SW 1271 (cell line): ENCODE measurements around the gene CLHC1.
"Not testable (repeated sequence)": the region's sequence is repeated elsewhere in the genome, so short reads cannot be mapped to it uniquely, and the experiment has no call there.

Experiments
- DNase-seq, 2 experiments: peaks; one replicate each; lab custom pipeline; 2025; lab: John Stamatoyannopoulos, UW

The CLHC1 gene

DNA sequence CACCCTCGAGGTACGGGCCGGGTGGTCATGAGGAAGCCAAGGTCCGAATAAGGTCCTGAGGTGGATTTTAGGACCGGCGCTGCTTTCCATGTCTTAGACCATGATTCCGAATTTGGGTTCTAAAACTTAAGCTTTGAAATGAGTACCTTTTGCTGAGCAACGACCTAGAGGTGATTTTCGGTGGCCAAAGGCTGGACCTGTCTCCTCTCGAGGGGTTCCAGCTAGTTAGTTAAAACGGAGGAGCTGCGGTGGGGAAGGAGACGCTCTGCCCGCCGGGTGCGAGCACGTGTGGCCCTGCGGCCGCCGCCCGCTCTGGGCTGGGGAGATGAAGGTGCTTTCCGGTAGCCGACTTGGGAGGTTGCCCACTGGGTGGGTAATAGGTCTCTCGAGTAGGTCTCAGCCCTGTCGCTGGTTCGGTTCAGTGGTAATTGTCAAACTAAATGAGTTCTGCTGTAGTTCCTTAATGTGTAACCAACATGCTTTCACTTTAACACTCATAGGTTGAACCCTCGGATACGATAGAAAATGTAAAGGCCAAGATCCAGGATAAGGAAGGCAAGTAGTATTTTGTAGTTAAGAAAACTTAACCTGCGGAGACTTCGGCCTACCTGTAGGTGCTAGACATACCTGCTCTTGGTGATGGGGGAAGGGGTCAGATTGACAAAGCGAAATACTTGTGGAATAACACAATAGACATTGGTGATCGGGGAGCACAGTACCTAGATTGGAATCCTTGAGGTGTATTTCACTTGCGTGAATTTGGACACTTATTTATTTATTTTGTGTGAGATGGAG lies 967 bp upstream of the CLHC1 start:
- peak in 1 of 2 experiments; percentile 18 for DNase-seq

DNA sequence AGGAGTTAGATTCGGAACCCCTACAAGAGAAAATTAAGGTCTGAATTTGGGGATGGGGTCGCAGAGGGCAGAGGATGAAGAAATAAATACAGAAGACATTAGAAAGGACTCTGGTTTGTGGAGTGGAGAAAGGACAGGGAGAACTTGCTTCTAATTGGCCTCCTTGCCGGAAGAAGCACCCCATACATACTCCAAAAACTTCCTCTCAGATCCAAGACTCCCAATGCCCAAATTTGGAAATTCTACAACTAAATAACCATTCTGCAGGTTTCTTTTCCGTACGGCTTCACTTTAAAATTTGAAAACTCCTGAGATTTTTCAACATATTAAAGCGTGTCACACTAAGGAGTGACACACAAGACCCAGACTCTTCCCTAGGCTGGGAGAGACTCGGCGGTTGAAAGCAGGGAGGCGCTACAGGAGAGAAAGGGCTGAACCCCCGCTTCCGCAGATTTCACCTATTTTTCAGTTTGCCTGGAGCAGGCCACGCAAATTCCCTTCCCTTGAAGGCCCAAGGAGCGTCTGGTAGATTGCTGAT lies 478 bp downstream of the CLHC1 start:
- DNase-seq, result peak in 1 of 2 experiments; percentile 49

DNA sequence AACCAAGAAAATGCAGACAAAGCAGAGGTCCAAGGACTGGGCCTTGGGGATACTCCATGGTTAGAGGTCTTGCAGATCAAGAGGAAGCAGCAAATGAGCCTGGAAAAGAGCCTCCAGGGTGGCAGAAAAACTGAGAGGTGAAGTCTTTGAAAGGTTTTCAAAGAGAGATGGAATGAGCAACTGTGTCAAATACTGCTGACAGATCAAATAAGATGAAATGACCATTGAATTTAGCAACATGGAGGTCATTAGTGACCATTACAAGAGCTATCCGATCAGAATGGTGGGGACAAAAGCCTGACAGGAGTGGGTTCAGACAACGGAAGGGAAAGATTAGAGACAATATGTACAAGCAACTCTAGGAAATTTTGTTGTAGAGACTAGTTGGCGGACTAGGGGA lies 1.5 kb downstream of the CLHC1 start:
- no peak for DNase-seq

DNA sequence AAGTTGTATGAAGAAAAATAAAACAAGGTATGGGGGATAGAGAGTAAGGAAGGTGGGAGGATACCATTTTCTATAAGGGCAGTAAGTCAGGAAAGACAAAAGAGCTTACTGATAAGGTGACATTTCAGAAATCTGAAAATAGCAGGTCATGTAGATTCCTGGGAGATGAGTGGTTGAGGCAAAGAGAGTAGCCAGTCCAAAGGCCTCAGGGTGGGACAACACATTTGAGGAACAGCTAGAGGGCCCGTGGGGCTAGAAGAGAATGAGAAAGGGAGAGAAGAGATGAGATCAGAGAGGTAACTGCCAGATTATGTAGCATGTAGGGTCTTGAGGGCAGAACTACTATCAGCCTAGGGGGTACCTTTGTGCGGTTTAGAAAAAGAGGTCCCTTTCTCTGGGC lies 2.9 kb downstream of the CLHC1 start:
- DNase-seq, result no peak

GRCh38 chr2:55228226-55228563 lies 3.9 kb downstream of the CLHC1 start:
- no peak for DNase-seq

DNA sequence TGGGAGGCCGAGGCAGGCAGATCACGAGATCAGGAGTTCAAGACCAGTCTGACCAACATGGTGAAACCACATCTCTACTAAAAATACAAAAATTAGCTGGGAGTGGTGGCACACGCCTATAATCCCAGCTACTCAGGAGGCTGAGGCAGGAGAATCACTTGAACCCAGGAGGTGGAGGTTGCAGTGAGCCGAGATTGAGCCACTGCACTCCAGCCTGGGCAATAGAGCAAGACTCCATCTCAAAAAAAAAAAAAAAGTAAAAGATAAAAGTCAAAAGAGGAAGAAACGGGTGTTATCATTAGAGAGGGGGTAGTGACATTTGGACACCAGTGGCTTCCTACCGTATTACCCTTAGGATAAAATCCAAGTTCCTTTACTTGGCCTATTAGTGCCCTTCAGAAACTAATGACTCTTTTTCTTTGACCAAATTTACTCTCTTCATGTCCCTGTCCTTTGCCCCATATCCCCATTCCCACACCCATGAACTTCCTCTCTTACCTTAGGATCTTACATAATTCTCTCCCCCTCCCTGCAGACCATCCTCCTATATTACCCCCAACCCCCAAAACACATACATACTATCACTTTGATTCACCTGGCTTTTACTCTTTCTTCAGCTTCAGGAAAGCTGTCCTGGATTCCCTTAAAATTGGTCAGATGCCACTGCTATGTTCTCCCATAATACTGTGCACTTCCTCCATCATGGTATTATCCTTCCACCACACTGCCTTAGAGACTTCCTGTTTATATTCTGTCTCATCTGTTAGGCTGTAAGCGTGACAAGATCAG lies 4.5 kb downstream of the CLHC1 start:
- DNase-seq, result not testable (repeated sequence)

DNA sequence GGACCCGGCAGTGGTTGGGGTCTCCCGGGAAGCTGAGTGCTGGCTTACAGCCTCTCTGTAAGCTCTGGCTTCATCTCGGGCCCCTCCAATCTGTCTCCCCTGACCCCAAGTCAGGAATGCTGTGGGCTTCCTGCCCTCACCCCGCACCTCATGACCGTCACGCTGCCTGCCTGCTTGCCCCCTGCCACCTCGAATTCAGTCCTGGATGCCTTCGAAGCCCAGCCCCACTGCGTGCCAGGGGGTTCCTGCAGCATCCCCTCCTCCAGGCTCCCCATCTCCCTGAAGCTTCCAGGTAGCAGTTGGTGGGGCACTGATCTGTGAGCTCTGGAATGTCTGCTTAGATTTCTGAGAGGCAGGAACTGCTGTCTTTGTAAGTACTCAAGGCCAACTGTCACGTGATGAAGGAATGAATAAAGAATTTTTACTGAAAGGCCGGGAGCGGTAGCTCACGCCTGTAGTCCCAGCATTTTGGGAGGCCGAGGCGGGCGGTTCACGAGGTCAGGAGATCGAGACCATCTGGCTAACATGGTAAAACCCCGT lies 6.5 kb downstream of the CLHC1 start:
- no peak for DNase-seq

- DNase-seq, result no peak
These were observed 7.3 kb downstream of the CLHC1 start for GRCh38 chr2:55224761-55225261.

GRCh38 chr2:55223958-55224760 lies 7.9 kb downstream of the CLHC1 start:
- DNase-seq, result no peak

DNA sequence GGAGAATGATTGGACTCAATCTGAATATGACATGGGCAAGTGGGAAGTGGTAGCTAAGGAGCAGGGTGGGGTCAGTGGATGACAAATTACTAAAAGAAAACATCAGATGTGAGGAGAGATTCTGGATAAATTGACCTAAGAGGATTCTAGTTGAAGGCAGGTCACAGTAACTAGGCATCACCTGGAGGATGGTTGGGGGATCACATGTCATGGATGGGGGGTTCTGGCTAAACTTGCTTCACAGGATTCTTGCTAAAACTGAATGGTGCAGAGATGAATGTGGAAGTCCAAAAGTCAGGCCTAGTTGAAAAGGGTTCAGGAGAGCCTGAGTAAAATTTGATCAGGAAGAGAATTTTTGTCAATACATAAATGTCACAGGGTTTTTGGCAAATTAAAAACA lies 18.3 kb downstream of the CLHC1 start:
- no peak for DNase-seq

DNA sequence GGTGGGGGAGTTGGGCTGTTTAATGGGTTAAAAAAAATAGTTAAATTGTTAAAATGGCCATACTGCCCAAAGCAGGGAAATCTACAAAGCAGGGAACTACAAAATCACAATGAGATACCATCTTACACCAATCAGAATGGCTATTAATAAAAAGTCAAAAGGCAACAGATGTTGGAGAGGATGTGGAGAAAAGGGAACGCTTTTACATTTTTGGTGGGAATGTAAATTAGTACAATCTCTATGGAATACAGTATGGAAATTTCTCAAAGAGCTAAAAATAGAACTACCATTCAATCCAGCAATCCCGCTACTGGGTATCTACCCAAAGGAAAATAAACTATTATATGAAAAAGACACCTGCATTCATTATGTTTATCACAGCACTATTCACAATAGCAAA lies 27.1 kb downstream of the CLHC1 start:
- DNase-seq, result no peak

DNA sequence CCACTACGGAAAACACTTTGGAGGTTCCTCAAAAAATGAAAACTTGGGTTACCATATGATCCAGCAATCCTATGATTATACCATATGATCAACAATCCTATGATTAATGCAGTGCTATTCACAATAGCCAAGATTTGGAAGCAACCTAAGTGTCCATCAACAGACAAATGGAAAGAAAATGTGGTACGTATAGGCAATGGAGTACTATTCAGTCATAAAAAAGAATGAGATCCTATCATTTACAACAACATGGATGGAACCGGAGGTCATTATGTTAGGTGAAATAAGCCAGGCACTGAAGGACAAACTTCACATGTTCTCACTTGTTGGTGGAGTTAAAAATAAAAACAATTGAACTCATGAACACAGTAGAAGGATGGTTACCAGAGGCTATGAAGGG lies 27.6 kb downstream of the CLHC1 start:
- DNase-seq, result no peak

- no peak for DNase-seq
These were observed 31.7 kb downstream of the CLHC1 start for GRCh38 chr2:55200416-55200815.

GRCh38 chr2:55196526-55196925 lies 35.6 kb downstream of the CLHC1 start:
- no peak for DNase-seq

DNA sequence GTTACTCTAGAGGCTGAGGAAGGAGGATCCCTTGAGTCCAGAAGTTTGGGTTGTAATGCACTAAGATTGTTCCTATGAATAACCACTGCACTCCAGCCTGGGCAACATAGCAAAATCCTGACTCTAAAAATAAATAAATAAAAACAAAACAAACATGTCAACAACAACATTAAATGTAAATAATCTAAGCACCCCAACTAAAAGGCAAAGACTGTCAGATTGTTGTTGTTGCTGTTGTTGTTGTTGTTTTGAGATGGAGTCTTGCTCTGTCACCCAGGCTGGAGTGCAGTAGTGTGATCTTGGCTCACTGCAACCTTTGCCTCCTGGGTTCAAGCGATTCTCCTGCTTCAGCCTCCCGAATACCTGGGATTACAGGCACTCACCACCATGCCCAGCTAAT lies 40.2 kb downstream of the CLHC1 start:
- DNase-seq, result not testable (repeated sequence)

DNA sequence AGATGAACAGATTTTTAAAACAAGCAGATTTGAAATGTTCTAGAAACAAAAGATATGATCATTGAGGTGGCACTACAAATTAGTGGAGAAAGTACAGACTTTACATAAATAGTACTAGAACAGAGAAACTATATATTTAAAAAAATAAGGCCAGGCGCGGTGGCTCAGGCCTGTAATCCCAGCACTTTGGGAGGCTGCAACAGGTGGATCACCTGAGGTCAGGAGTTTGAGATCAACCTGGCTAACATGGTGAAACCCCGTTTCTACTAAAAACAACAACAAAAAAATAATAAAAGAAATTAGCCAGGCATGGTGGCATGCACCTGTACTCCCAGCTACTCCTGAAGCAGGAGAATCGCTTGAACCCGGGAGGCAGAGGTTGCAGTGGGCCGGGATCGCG lies 45.3 kb downstream of the CLHC1 start:
- DNase-seq, result not testable (repeated sequence)

- DNase-seq, result no peak
These were observed 51.7 kb downstream of the CLHC1 start for GRCh38 chr2:55180374-55180773.

DNA sequence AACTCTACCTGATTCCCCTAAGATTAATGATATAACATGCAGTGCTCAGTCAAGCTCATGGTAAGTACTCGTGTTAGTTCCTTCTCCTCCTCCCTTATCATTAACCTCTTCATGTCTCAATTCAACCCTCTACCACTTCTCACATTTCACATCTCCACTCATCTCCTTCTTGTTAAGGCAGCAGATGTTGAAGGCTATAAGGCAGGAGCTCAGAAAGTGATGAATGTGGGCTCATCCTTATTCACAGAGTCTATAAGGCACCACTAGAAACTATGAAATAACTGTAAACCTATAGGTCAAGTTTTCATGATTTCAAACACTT lies 56.0 kb downstream of the CLHC1 start:
- DNase-seq, result no peak

DNA sequence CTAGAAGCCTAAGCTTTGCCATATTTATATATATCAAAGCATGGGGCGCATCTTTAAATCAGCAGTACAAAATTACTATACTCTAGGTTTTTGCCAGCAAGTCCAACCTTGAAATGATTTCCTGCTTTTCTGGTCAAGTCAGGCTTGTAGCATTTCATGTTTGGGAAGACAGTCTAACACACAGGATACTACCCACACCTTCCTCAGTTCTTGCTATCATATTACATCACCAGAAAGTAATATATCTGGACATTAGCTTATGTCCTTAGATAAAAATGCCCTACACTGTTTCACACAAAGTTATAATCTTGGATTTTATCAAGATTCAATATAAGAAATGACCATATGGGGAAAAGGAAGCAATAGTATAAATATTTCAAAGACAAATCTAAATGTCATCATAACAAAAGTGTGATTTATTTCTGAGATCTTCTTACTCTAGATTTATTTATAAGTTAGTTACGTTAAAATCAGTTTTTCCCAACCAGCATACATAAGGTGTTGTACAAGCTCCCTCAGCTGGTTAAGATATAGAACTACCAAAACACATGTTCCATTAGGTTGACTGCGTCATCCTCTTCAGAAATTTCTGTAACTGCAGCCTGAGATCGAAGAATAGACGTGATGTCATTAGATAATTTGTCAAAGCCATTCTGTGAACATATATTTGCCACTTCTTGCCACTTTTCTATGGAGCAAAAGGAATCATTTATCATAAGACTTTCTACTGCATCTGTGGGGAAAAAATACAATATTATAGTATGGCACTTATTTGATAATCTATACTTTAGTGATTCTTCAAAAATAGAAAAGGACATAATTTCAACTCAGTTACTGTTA lies 56.6 kb downstream of the CLHC1 start:
- DNase-seq, result peak in 1 of 2 experiments; percentile 59

DNA sequence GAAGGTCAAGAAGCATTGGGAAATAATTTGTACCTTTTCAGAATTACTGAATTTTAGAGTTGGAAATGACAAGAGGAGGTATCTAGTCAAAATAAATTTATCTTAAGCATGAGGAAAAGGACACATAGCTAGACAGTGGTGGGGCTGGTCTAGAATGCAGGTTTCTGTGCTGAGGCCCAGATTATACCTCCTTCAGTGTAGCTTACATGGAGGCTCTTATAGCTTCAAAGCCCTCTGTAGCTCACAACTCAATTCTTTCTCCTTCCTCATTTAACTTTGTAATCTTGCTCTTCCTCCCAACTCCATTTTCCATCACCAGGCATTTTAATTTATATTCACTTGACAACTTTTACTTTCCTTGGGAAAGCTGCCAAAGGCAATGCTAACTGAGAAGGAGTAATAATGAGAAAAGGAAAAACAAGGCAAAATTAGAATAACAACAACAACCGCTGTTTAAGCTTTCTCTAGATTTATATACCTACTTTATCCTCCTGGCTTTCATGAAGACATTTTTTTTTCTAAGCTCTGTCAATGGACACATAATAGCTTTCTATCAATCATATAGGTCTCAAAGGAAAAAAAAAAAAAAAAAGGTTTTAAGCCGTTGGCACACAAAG lies 58.5 kb downstream of the CLHC1 start:
- no peak for DNase-seq

DNA sequence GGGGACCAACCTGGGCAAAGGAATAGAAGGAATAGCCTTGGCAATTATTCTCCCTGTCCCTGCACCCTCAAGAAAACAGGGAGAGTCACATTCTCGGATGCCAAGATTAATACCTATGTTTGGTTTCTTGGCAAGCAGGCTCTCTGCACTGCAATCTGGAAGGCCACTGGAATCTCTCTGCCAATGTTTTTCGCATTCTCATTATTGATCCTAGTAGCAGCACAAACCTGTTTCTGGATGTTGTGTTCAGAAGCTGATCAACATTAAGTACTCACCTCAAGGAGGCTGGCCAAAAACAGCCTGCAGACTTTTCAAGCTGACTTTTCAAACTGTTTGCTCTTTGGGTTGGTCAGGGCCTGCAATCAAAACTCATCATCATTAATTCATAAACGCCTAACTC lies 62.2 kb downstream of the CLHC1 start:
- DNase-seq, result no peak
